Measurements from ENCODE around the gene ORC5. TPM values are rescaled to one million over a fixed set of nuclear protein-coding genes. Genes with fewer than 3 reads are reported as not detected.

ORC5 gene
- total and polyA plus RNA-seq, 2 of the 13 experiments (the other 11 are each of a cell fraction or from before 2014, with no cell fraction given), result 4.8 to 18.8 TPM

GRCh38 chr7:104207731-104208420, at the start of gene ORC5 (continued):
- TF ChIP-seq KDM4B (CRISPR knock-in tag; IDR thresholded peaks at IDR 0.05) (no peak), KMT2A (CRISPR knock-in tag; IDR thresholded peaks at IDR 0.05) (peak; percentile 95), THAP8 (CRISPR knock-in tag; IDR thresholded peaks at IDR 0.05; ENCODE audit: borderline replicate concordance) (0 out of 2 replicates have a peak, but pooled peaks have one; percentile 39), ZC3H4 (CRISPR knock-in tag; IDR thresholded peaks at IDR 0.05; ENCODE audit: borderline replicate concordance) (no peak), POLR2AphosphoS2 (IDR thresholded peaks at IDR 0.05; ENCODE audit: low read depth, low read length) (no peak), BRF2 (CRISPR knock-in tag; IDR thresholded peaks at IDR 0.05) (no peak; the same call in 1 of the 2 replicates), MIXL1 (CRISPR knock-in tag; IDR thresholded peaks at IDR 0.05) (peak; percentile 64), REPIN1 (CRISPR knock-in tag; IDR thresholded peaks at IDR 0.05; ENCODE audit: borderline replicate concordance, low read depth) (peak; percentile 67), FOXJ3 (CRISPR knock-in tag; IDR thresholded peaks at IDR 0.05; ENCODE audit: borderline replicate concordance) (0 out of 2 replicates have a peak, but pooled peaks have one; percentile 18), FOXA3 (CRISPR knock-in tag; IDR thresholded peaks at IDR 0.05) (no peak), MXI1 (IDR thresholded peaks at IDR 0.05; ENCODE audit: borderline replicate concordance, low read depth, low read length) (peak; percentile 66; the same call in 1 of the 3 replicates), ZNF788 (CRISPR knock-in tag; IDR thresholded peaks at IDR 0.05; ENCODE audit: borderline replicate concordance) (peak; percentile 89; the same call in 1 of the 2 replicates), POLR2A (IDR thresholded peaks at IDR 0.05; ENCODE audit: insufficient read depth in 1 of 2, low read depth in 2 of 2, low read length in 2 of 2) (peak; percentile 88 to 98), ZBTB20 (CRISPR knock-in tag; IDR thresholded peaks at IDR 0.05; ENCODE audit: borderline replicate concordance, low read depth) (no peak), CSRNP1 (CRISPR knock-in tag; IDR thresholded peaks at IDR 0.05) (no peak), ELF1 (CRISPR knock-in tag; IDR thresholded peaks at IDR 0.05) (peak; percentile 70), XBP1 (CRISPR knock-in tag; IDR thresholded peaks at IDR 0.05) (peak; percentile 76; the same call in 1 of the 2 replicates), MTERF4 (CRISPR knock-in tag; IDR thresholded peaks at IDR 0.05) (peak; percentile 32; the same call in 1 of the 2 replicates), ZBTB49 (CRISPR knock-in tag; IDR thresholded peaks at IDR 0.05; ENCODE audit: borderline replicate concordance) (no peak), ZNF746 (CRISPR knock-in tag; IDR thresholded peaks at IDR 0.05) (no peak), ZNF570 (CRISPR knock-in tag; IDR thresholded peaks at IDR 0.05; ENCODE audit: borderline replicate concordance) (0 out of 2 replicates have a peak, but pooled peaks have one; percentile 33), MYPOP (CRISPR knock-in tag; IDR thresholded peaks at IDR 0.05) (peak; percentile 77)

All from HepG2 (cell line).